Activated naive CD4-positive, alpha-beta T cell (primary cell): ENCODE measurements around the gene CFAP57.
A peak's percentile ranks its signal among the peaks of the same experiment; 100 is the strongest.
"Not testable (repeated sequence)": the region's sequence is repeated elsewhere in the genome, so short reads cannot be mapped to it uniquely, and the experiment has no call there.

ENCODE experiments used
- DNase-seq, 4 experiments: peaks; one replicate each; lab custom pipeline; 2025; lab: John Stamatoyannopoulos, UW

Gene CFAP57

DNA sequence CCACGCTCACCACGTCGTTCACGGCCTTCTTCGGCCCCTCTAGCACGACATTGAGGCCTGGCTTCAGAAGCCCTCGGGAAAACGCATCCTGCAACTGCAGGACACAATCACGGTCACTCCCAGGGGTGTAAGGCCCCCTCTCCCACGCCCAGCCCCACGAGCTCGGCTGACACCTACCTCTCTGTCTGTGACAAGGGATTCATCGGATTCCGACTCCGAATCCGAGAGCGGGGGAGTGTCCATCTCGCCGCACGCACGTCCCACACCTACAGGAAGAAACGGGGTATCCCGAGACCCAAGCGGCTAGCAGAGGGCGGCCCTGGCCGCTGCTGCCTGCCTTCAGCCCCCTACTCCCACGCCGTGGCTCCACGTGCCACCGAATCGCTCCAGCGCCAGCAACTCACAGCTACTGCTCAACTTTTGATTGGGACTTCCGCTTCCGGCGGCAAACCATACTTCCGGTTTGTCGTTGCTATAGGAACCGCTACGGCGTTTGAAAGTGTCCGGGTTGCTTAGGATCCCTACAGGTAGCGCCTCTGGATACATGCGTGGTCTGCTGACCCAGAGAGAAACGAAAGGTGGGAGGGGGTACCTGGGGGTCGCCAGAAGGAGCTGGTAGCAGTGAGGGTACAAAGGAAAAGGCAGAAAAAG lies at the start of gene CFAP57, which contains the start of gene EBNA1BP2:
CFAP57 (plus strand) TSS at position 455 of the 651 bp plus-strand sequence. CDS start 424 bp downstream, outside the sequence.
EBNA1BP2 (minus strand) TSS at position 415 of the 651 bp plus-strand sequence; CDS start at position 243, 172 bp downstream.
- DNase-seq = peak; percentile 75 to 94 (median 82)

DNA sequence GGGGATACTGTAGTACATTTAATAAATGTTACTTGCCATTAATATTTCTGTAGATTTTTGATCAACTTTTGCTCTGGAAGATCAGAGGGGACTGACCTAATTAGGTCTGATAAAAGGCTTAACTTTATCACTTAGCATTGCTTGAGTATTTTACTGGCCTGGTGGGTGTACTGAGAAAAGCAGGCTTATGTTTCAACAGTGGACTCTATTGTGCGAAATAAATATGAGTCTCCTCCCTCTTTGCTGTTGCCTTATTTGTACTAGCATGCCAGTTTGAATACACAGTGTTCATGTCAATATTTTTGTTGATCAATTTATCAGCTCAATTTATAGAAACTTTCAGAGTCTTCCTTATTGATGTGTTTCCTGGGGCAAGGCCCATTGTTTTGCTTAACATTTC lies 49.1 kb upstream of the CFAP57 start:
- no peak for DNase-seq

DNA sequence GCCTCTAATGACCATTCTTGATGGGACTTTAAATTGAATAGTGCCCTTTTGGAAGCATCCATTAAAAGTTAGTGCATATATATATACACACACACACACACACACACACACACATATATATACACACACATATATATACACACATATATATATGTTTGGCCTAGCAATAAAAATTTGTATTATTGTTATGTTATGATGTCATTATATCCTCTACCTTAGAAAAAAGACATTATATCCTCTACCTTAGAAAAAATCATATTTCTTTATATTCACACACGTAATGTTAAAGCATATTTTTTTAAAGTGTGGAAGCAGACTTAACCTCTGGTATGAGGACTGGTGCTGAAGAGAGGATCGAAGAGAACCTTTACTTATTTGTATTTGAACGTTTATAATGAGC lies 43.3 kb upstream of the CFAP57 start:
- no peak for DNase-seq

DNA sequence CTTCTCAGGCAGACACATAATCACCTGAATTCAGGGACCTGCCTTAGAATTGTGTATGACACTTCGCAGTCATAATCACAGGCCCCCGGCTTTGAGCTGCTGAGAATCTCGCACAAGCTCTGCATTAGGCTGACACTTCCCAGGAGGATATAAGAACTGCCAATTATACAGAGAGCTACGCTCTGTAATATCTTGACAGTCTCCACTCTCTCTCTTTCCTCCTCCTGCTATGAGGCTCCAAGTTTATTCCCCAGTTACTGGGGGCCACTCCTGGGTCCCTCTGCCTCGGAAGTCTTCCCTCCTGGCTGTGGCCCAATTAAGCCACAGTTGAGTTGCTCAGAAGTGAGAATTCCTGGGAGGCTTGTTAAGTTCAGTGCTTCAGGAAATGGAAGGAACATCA lies 42.7 kb upstream of the CFAP57 start:
- no peak for DNase-seq

DNA sequence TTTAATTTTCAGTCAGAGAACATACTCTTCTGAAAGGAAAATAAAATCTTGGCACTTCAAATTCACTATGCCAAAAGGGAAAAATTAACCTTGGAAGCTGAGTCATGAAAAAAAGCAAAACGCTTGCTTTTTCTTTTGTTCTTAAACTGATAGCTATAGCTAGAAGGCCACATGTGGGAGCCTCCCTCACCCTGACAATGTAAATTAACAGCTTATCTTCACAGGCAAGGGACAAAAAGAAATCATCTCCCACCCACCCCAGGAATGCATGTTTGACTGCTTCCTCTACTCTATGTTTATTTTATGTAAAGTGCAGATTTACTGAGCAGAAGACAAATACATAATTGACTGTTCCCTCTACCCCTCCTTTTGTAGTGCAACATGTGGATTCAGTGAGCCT lies 38.1 kb upstream of the CFAP57 start:
- DNase-seq = no peak

DNA sequence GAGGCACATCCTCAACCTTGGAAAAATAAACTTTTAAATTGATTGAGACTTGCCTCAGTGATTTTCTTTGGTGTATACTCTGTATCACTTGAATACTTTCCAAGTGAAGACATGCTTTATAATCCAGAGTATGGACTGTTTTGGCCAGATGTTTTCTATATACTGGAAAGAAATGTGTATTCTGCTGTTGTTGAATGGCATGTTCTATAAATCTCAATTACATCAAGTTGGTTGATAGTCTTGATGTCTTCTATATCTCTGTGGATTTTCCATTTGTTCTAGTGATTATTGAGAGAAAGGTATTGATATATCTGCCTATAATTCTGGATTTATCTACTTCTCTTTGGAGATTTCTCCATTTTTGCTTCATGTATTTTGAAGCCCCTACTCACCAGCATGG lies 37.5 kb upstream of the CFAP57 start:
- DNase-seq = no peak

DNA sequence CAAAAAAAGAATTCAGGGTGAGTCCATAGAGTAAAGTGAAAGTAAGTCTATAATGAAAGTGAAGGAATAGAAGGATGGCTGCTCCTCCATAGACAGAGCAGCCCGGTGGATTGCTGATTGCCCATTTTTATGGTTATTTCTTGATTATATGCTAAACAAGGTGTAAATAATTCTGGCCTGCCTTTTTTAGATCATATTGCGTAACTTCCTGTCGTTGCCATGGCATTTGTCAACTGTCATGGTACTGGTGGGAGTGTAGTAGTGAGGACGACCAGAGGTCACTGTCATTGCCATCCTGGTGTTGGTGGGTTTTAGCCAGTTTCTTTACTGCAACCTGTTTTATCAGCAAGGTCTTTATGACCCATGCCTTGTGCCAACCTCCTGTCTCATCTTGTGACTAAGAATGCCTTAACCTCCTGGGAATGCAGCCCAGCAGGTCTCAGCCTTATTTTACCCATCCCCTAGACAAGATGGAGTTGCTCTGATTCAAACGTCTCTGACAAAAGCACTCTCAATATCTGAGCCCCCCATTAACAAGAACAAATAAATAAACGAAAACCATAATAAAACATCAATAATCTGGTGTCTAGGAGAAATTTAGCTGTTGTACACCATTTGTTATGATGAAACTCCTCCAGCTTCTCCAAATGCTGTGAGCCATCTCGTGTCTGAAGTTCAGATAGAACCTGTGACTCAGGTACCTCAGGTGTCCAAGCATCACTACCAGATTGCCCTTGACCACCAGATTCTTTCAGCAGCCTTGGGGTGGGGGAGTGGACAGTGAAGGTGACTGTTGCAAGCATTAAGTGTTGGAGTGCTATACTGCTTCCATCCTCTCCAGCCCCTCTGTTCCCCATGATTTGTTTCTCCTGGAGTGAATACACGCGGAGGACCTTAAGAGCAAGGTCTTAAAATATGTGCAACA lies 36.0 kb upstream of the CFAP57 start:
- DNase-seq = no peak

DNA sequence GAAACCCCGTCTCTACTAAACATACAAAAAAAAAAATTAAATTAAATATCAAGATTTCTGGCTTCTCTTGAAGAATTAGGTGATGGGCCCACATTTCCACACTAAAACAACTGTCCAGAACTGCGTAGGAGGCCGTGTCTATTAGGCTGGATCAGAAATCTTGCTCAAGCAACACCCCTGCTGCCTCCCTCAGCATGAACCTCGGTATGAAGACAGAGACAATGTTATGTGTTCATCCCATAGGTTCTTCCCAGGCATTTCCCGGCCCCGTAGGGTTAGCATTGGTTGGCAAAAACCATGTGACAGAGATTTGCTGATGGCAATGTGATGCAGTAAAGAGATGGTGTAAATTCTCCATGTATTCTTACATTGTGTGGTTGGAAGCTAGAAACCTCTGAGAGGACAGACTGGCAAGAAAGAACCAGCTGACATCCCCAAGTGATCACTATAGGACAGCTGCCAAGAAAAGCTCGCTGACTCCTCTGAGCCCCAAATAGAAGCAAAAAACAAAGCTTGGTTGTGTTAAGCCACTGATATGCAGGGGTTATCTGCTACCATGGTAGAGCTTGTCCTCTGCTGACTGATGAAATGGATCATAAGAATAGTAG lies 34.6 kb upstream of the CFAP57 start:
- no peak for DNase-seq

DNA sequence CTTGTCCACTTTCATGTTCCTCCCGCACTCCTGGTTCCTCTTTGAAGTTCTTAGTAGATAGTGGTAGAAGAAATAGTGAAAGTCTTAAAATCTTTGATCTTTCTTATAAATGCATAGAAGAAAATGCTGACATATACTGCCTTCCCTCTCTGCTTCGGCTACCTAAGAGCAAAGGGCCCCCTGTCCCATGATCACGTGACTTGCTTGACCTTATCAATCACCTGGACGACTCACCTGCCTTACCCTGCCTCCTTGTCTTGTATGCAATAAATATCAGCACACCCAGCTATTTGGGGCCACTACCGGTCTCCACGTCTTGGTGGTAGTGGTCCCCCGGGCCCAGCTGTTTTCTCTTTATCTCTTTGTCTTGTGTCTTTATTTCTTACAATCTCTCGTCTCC lies 32.8 kb upstream of the CFAP57 start:
- not testable (repeated sequence) for DNase-seq

DNA sequence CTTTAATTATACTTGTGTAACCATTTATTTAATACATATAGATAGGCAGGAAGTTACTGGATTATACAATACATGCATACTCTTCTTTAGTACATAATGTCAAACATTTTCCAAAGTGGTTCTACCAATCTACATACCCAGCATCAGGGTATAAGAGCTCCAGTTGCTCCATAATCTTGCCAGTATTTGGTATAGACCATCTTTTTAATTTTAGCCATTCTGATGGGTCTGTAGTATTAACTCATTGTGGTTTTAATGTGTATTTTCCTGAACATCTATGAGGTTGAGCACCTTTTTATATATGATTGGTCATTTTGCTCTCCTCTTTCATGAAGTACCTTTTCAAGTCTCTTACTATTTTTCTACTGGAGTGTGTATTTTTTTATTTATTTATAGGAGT lies 32.1 kb upstream of the CFAP57 start:
- no peak for DNase-seq

DNA sequence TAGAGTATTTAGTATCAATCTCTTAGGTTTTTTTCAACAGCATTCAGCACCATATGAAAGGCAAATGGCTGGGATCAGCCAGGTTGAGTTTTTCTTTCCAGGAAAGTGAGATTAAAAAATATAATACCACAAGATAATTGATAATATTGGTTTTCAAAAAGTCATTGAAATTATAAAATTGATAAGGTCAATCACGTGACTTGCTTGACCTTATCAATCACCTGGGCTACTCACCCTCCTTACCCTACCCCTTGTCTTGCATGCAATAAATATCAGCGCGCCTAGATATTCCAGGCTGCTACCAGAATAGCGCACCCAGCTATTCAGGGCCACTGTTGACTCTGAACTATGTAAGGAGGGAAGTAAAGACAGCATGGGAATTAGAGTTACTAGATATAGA lies 31.5 kb upstream of the CFAP57 start:
- DNase-seq = no peak

DNA sequence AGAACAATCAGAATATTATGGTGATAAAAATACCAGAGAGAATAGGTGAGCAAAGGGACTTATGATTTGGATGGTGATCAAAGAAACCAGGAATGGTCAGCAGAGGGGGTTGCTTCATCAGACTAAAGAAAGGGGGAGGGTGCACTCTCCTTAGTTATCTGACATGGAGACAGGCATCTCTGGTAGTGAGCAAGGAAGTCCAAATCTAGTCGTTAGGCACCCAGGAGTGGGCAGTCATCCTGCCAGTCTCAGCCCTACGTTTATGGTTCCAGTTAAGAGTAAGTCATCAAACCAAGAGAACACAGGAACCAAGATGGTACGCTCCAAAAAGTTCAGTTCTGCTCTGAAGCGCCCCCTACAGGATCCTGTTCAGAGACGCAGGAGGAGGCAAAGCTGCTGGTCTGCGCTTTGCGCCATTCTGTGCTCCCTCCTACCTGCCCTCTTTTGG lies 28.7 kb upstream of the CFAP57 start:
- no peak for DNase-seq

DNA sequence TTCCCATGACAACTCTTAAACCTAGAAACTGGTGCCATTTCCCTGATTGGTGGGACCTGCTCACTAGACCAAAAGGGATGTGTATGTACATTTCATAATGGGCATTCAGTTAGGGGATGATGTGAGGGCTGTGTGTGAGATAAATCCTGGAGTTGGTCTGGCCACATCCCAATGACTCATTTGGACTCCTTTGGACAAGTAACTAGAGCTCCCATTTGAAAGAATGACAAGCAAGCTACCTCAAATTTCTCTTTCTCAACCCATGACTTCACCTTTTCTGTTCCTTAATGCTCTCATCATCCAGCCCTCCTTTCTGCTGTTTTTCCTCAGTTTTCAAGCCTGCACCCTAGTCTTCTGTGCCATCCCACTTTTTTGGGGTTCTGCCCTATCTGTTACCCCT lies 27.9 kb upstream of the CFAP57 start:
- DNase-seq = no peak

DNA sequence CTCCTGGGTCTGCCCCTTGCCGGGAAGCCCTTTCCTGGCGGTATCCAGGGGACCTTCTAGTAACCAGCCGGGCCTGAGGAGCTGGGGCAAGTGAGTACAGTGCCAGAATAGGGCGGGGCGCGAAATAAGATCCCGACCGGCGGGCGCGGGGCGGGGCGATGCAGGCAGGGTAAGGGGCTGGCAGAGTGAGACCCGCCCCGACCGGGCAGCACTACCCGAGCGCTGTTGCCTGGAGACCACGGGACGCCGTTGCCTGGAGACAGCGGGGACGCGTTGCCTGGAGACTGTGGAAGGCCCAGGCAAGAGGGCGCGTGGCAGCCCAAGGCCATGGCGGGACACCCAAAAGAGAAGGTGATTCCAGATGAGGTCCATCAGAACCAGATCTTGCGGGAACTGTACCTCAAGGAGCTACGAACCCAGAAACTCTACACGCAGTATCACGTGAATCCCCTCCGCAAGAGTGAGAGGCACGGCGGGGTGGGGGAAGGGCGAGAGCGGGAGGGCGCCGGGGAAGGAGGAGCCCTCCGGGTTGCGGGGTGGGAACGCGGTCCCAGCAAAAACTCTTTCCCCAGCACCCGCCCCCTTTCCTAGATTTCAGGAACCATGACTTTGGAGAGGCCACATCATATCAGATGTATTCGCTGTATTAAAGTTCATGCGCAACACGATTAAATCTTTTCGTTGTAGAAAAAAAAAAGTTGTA lies 24.4 kb upstream of the CFAP57 start:
- peak in 1 of 4 experiments; percentile 8 for DNase-seq

DNA sequence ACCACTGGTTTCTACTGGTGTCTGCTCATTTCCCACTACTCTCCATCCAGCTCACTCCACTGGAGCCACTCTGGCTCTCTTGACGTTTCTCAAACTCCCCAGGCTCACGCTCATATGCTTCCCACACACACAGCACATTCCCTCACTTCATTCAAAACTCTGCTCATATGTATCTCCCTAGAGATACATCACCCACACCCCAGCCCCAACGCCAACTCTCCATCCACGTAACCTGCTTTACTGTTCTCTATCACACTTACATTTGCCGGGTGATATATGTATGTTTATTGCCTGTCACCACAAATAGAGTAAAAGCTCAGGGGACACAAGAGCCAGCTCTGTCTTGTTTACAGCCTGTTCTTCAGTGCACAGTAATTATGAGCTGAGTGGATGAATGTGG lies 22.2 kb upstream of the CFAP57 start:
- no peak for DNase-seq

DNA sequence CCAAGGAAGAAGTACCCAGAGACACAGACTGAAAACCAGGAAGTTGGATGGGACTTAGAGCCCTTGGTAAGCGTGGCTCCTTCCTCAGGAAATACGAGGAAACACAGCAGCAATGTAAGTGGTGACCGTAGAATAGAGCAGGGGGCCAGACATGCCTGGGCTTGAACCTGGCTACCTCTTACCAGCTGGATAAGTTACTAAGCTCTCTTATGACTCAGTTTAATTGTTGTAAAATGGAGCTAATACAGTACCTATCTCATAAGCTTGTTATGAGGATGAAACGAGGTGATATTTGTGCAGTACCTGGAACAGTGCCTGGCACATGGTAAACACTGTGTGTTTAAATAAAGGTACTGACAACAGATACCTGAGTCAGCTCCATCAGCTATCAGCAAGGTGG lies 19.3 kb upstream of the CFAP57 start:
- no peak for DNase-seq

DNA sequence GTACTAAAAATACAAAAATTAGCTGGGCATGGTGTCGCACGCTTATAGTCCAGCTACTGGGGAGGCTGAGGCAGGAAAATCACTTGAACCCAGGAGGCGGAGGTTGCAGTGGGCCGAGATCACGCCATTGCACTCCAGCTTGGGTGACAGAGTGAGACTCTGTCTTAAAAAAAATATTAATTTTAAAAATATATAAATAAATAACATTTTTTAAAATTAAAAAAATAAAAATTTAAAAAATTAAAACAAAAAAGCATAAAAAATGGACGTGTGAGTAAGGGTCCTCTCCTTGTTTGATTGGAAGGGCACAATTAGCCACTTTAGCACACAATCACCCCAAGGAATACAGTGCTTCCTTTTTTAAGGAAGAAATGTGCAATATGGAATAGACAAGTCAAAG lies 18.7 kb upstream of the CFAP57 start:
- DNase-seq = no peak

DNA sequence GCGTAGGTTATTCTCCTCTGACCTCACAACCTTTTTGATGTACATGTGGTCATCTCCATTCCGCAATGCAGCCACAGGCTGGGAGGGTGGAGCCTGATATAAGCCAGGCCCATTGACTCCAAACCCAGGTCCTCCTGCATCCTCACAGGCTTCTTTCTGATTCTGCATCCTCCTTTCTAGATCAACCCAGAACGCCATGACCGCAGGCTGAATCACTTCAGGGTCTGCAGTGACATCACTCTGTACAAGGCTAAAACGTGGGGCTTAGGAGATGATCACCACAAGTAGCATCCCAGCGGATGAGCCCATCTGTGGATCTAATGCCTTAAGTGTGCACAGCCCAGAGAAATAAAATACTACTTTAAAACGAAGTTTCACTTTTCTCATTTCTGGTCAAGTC lies 16.1 kb upstream of the CFAP57 start:
- no peak for DNase-seq

DNA sequence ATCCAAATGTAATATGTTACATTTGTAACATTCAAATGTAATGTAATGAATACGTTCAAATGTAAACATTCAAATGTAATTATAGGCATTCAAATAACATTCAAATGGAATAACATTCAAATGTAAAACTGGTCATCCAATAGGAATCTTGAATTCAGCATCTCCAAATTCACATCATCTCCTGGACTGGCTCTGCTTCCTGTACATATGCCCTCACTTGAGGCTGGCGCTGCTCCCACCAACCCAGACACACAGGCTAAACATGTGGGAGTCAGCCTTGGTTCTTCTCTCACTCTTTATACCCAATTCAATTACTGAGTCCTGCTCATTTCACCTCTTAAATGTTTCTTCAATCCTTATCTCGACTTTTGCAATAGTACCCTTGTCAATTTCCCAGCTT lies 7.0 kb upstream of the CFAP57 start:
- DNase-seq = no peak

DNA sequence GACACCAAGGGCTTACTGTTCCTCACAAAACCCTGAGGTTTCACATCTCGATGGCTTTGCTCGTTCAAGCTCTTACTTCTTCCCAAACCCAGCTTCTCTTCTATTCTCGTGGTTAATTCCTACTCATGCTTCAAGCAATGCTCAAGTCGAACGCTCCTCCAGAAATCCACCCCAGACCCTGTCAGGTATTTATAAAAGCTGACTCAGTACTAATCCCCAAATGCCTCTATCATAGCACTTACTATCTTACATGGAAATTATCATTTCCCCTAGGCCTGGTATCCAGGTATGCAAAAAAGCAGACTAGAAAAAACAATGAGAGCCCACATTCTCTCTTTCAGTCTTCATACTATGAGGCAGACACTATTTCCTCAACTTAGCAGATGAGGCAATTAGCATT lies 6.4 kb upstream of the CFAP57 start:
- no peak for DNase-seq

DNA sequence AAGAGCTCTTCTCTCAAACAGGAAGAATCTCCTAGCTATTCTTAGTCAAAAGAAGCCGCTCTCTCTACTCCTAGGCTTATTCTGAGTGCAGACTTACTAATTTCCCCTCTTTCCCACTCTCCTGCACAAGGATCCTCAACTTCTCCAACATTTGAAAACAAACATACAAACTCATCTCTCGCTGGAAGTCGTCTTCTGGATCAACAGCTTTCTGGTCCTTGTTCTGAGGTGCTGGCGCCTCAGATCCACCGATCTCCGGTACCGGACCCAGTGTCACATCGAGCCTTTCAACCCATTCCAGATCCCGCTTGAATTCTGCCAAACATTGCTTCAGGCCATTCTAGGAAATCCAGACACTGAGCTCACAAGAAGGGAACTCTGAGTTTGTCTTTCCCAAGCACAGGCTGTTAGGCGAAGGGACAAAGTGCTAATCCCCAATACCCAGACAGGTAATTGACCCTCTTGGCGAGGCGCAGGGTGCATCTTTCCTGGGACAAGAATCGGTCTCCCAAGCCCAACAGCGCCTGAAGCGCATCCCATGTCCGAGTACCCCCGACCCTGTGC lies 736 bp upstream of the CFAP57 start:
- DNase-seq = no peak

DNA sequence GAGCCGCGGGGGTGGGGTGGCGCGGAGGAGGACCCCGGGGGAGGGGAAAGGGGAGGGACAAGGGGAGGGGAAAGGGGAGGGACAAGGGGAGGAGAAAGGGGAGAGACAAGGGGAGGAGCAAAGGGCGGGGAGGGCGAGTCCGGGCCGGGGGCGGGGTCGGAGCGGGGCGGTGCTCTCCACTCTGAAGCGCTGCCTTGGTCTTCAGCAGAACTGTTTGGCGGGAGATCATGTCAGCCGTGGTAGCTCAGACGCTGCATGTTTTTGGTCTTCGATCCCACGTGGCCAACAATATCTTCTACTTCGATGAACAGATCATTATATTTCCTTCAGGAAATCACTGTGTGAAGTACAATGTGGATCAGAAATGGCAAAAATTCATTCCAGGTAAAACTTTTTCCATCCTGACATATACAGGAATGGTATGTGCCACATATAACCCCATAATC lies 420 bp downstream of the CFAP57 start:
- DNase-seq = peak; percentile 75 to 94 (median 84)
